Measurements from ENCODE around the gene SYT3.

GRCh38 chr19:50602496-50602895, 37.2 kb downstream of the SYT3 start:
- TF ChIP-seq POLR2A (IDR thresholded peaks at IDR 0.05) (no peak), CTCF (IDR thresholded peaks at IDR 0.05) (no peak)
